ENCODE measurements around the gene DNAH5.

- TF ChIP-seq, protein P1, sequence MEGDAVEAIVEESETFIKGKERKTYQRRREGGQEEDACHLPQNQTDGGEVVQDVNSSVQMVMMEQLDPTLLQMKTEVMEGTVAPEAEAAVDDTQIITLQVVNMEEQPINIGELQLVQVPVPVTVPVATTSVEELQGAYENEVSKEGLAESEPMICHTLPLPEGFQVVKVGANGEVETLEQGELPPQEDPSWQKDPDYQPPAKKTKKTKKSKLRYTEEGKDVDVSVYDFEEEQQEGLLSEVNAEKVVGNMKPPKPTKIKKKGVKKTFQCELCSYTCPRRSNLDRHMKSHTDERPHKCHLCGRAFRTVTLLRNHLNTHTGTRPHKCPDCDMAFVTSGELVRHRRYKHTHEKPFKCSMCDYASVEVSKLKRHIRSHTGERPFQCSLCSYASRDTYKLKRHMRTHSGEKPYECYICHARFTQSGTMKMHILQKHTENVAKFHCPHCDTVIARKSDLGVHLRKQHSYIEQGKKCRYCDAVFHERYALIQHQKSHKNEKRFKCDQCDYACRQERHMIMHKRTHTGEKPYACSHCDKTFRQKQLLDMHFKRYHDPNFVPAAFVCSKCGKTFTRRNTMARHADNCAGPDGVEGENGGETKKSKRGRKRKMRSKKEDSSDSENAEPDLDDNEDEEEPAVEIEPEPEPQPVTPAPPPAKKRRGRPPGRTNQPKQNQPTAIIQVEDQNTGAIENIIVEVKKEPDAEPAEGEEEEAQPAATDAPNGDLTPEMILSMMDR (IDR thresholded peaks at IDR 0.05): no peak
- TF ChIP-seq POLR2A (IDR thresholded peaks at IDR 0.05): no peak
Observed at GRCh38 chr5:13643196-13643595, 301.3 kb downstream of the DNAH5 start.
